ENCODE data around the gene USP4. TPM values are rescaled to one million over a fixed set of nuclear protein-coding genes. Genes with fewer than 3 reads are reported as not detected.

USP4 gene
- total RNA-seq, 4 donors from 2014 or later = 8.1 to 29.6 (median 19.3) TPM

- no peak for DNase-seq
- 83 to 91% methylated on average over 6 to 7 of the region's 7 CpGs for WGBS, 2 donors
Observed at GRCh38 chr3:49327485-49327884, 12.4 kb downstream of the USP4 start.

DNA sequence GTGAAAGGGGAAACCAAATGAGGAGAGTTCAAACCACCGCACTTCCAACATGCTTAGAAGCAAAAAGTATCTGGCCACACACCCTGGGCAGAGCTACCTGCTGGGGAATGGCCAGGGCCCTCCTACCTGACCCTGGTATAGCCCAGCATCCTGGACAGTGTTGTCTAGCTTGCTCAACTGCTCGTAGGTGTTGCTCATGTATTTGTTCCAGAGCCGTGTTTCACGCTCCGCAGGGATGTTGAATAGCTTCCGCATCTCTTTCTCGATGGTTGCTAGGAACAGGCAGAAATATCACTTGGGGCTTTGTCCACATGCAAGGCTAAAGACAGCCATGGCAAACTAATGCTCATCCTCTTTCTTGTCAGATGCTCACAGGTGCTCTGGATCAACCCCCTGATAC is 15.1 kb downstream of the USP4 start:
- TF ChIP-seq, protein P1, sequence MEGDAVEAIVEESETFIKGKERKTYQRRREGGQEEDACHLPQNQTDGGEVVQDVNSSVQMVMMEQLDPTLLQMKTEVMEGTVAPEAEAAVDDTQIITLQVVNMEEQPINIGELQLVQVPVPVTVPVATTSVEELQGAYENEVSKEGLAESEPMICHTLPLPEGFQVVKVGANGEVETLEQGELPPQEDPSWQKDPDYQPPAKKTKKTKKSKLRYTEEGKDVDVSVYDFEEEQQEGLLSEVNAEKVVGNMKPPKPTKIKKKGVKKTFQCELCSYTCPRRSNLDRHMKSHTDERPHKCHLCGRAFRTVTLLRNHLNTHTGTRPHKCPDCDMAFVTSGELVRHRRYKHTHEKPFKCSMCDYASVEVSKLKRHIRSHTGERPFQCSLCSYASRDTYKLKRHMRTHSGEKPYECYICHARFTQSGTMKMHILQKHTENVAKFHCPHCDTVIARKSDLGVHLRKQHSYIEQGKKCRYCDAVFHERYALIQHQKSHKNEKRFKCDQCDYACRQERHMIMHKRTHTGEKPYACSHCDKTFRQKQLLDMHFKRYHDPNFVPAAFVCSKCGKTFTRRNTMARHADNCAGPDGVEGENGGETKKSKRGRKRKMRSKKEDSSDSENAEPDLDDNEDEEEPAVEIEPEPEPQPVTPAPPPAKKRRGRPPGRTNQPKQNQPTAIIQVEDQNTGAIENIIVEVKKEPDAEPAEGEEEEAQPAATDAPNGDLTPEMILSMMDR (IDR thresholded peaks at IDR 0.05) = no peak
- no peak for TF ChIP-seq POLR2A (IDR thresholded peaks at IDR 0.05)
- 91 to 98% methylated on average over 7 of the region's 7 CpGs for WGBS, 2 donors
- no peak for DNase-seq
- intact Hi-C loops (cut with DNase I) = no loop called here
- Histone ChIP-seq H3K4me1 (peaks cover 0 to 7% (median 6%) of the 10 kb centered on the region in 3 donors), H3K27ac (no peak overlapping the region), H3K36me3 (peaks cover 35 to 100% (median 59%) of the 10 kb centered on the region in 3 donors), H3K9me3 (no peaks in the 10 kb centered on the region), H3K27me3 (no peaks in the 10 kb centered on the region), H3K4me3 (no peak overlapping the region)

More at GRCh38 chr3:49327485-49327884, 12.4 kb downstream of the USP4 start:
- Histone ChIP-seq H3K27me3 (no peaks in the 10 kb centered on the region), H3K4me3 (no peak overlapping the region), H3K36me3 (peaks cover 35 to 100% (median 46%) of the 10 kb centered on the region in 3 donors), H3K27ac (no peak overlapping the region), H3K9me3 (no peaks in the 10 kb centered on the region), H3K4me1 (peaks cover 0 to 7% (median 6%) of the 10 kb centered on the region in 3 donors)
- intact Hi-C loops (cut with DNase I) = no loop called here
- TF ChIP-seq, protein P1 (IDR thresholded peaks at IDR 0.05) = peak in 3 of 6 experiments; percentile 8 to 37 (median 15)
- no peak for TF ChIP-seq POLR2A (IDR thresholded peaks at IDR 0.05)

GRCh38 chr3:49316696-49317457 is 23.0 kb downstream of the USP4 start:
- Histone ChIP-seq H3K9me3 (no peaks in the 10 kb centered on the region), H3K27ac (no peak overlapping the region), H3K4me3 (no peak overlapping the region), H3K27me3 (no peaks in the 10 kb centered on the region), H3K4me1 (peaks cover 0 to 8% (median 2%) of the 10 kb centered on the region in 3 donors), H3K36me3 (peaks cover 8 to 100% (median 41%) of the 10 kb centered on the region in 3 donors)
- intact Hi-C loops (cut with DNase I) = no loop called here
- DNase-seq = no peak
- WGBS, 2 donors = 91 to 95% methylated on average over 13 to 15 of the region's 16 CpGs
- TF ChIP-seq, protein P1 (IDR thresholded peaks at IDR 0.05) = no peak
- TF ChIP-seq POLR2A (IDR thresholded peaks at IDR 0.05) = no peak

DNA sequence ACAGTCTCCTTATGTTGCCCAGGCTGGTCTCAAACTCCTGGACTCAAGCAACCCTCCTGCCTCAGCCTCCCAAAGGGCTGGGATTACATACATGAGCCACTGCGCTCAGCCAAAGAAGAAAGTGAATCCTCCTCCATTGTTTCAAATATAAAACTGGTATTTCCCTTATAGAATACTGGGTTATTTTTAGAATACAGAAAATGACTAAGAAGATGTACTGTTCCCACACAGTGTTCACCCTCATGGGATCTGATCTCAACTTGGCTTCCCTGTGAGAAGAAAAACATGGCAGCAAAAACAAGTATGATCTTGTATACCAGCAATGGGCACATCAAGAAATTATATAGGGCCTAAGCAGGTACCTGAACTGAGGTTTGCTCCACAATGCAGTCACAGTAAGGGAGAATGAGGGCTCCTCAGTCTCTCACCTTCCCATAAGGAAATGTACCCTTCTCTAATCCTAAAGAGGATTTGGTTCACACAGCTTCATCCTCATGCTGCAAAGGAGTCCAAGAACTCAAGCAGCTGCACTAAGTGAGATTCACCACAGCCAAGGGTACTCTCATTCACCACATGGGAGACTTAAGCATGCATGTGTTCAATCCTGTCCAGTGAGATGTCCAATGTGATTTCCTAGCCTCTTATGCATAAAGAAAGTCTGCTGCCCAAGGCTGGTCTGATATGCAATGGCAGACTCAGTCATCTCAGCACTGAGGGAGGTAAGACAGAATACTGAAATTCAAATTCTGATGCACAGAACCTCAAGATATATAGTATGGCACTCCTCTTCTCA is 25.8 kb downstream of the USP4 start:
- peaks cover 0 to 8% (median 2%) of the 10 kb centered on the region in 3 donors for H3K4me1 ChIP-seq

More for the DNA sequence above, 25.8 kb downstream of the USP4 start:
- no peaks in the 10 kb centered on the region for H3K27me3 ChIP-seq
- no peaks in the 10 kb centered on the region for H3K9me3 ChIP-seq
- H3K27ac ChIP-seq = no peak overlapping the region
- TF ChIP-seq POLR2A (IDR thresholded peaks at IDR 0.05) = no peak
- TF ChIP-seq, protein P1 (IDR thresholded peaks at IDR 0.05) = no peak
- WGBS, 2 donors = 92 to 100% methylated on average over 1 of the region's 1 CpG
- DNase-seq = no peak
- intact Hi-C loops (cut with DNase I) = no loop called here
- peaks cover 8 to 100% (median 38%) of the 10 kb centered on the region in 3 donors for H3K36me3 ChIP-seq
- H3K4me3 ChIP-seq = no peak overlapping the region

Data from esophagus squamous epithelium (tissue), 5 donors.